CD4-positive, CD25-positive, alpha-beta regulatory T cell (primary cell): ENCODE data around the gene CRADD. TPM values are rescaled to one million over a fixed set of nuclear protein-coding genes. Genes with fewer than 3 reads are reported as not detected.

Source experiments
- ATAC-seq, 2 donors: fragments of 150-1000 bp; cut with Tn5 transposase; one replicate each; pipeline ENCODE4 v1.10.0; 2021; ENCODE audit warnings: low read depth in 2 of 2, moderate number of reproducible peaks in 2 of 2, moderate library complexity in 1 of 2
- DNase-seq, 3 donors: peaks; one replicate each; pipeline versions ENCODE4 v3.0.0 to v3.0.0-alpha.2; 2012 to 2022; ENCODE audit warnings: mixed read lengths in 1 of 3
- H3K27ac ChIP-seq: one replicate; pipeline ENCODE4 v1.7.0; 2013; ENCODE audit warnings: mild to moderate bottlenecking, low read length; ENCODE audit not compliant: insufficient read depth, poor library complexity, severe bottlenecking
- H3K27me3 ChIP-seq: one replicate; pipeline ENCODE4 v1.7.0; 2013; ENCODE audit warnings: low read length; ENCODE audit not compliant: control insufficient read depth, insufficient read depth
- H3K36me3 ChIP-seq: one replicate; pipeline ENCODE4 v1.7.0; 2013; ENCODE audit warnings: mild to moderate bottlenecking, low read length, moderate library complexity; ENCODE audit not compliant: control insufficient read depth, insufficient read depth
- H3K4me1 ChIP-seq: 2 replicates; pipeline ENCODE4 v1.7.0; 2013; ENCODE audit warnings: mild to moderate bottlenecking, low read length; ENCODE audit not compliant: insufficient read depth, control insufficient read depth, poor library complexity, severe bottlenecking
- H3K4me3 ChIP-seq: one replicate; pipeline ENCODE4 v1.7.0; 2013; ENCODE audit warnings: low read depth, mild to moderate bottlenecking, low read length, moderate library complexity
- H3K9me3 ChIP-seq, 2 experiments: 1 replicate in 1 of 2; 2 replicates in 1 of 2; pipeline ENCODE4 v1.7.0; 2013; ENCODE audit warnings: low read length in 2 of 2, mild to moderate bottlenecking in 1 of 2, moderate library complexity in 1 of 2; ENCODE audit not compliant: control insufficient read depth in 2 of 2
- H3K27ac Mint-ChIP-seq, 3 donors: one replicate each; pipeline ENCODE4 v1.8.0; 2020 to 2022; ENCODE audit warnings: mild to moderate bottlenecking in 3 of 3, mixed read lengths in 3 of 3, moderate library complexity in 2 of 3
- H3K27me3 Mint-ChIP-seq: one replicate; pipeline ENCODE4 v1.8.0; 2022; ENCODE audit warnings: mild to moderate bottlenecking, mixed read lengths
- H3K36me3 Mint-ChIP-seq: one replicate; pipeline ENCODE4 v1.8.0; 2020; ENCODE audit warnings: mixed read lengths
- H3K4me1 Mint-ChIP-seq, 4 donors: one replicate each; pipeline ENCODE4 v1.8.0; 2020 to 2022; ENCODE audit warnings: mixed read lengths in 4 of 4, mild to moderate bottlenecking in 1 of 4
- H3K4me3 Mint-ChIP-seq, 4 donors: one replicate each; pipeline ENCODE4 v1.8.0; 2020 to 2022; ENCODE audit warnings: mild to moderate bottlenecking in 4 of 4, mixed read lengths in 4 of 4, moderate library complexity in 3 of 4
- H3K9me3 Mint-ChIP-seq, 7 donors: one replicate each; pipeline ENCODE4 v1.8.0; 2020 to 2022; ENCODE audit warnings: mixed read lengths in 7 of 7, mild to moderate bottlenecking in 3 of 7, moderate library complexity in 2 of 7
- polyA plus RNA-seq, 4 donors: library from polyadenylated mRNA; unstranded; fragments of 300-500 nt; fragmentation: Illumina TruSeq; gene quantifications; one replicate each; pipeline ENCODE4 v1.2.3, GENCODE V29; 2021
- total RNA-seq: library from RNA; stranded (reverse); gene quantifications from one replicate; pipeline ENCODE4 v1.2.3, GENCODE V29; 2022

Gene CRADD
- total and polyA plus RNA-seq, 5 donors from 2014 or later = 10.1 to 24.2 (median 20.6) TPM

GRCh38 chr12:93673084-93673483 lies 4.1 kb upstream of the CRADD start:
- H3K27ac ChIP-seq = no peak overlapping the region

GRCh38 chr12:93674386-93674785 lies 2.8 kb upstream of the CRADD start:
- Histone ChIP-seq H3K4me3 (no peak overlapping the region), H3K9me3 (no peaks in the 10 kb centered on the region), H3K36me3 (no peaks in the 10 kb centered on the region), H3K27ac (no peak overlapping the region), H3K4me1 (peaks cover 16% of the 10 kb centered on the region), H3K27me3 (peaks cover 4% of the 10 kb centered on the region)
- Mint-ChIP-seq H3K36me3 (peaks cover 10% of the 10 kb centered on the region), H3K27me3 (peaks cover 27% of the 10 kb centered on the region), H3K27ac (no peak overlapping the region), H3K9me3 (peaks cover 0 to 4% (median 0%) of the 10 kb centered on the region in 7 donors), H3K4me1 (peaks cover 5 to 29% (median 17%) of the 10 kb centered on the region in 4 donors), H3K4me3 (no peak overlapping the region)
- DNase-seq (no peak), ATAC-seq (no peak)

More at GRCh38 chr12:93673084-93673483, 4.1 kb upstream of the CRADD start:
- peaks cover 9% of the 10 kb centered on the region for H3K4me1 ChIP-seq
- H3K9me3 ChIP-seq = no peaks in the 10 kb centered on the region
- no peak for DNase-seq
- no peak overlapping the region for H3K27ac Mint-ChIP-seq
- H3K27me3 Mint-ChIP-seq = peaks cover 27% of the 10 kb centered on the region
- no peak overlapping the region for H3K4me3 ChIP-seq
- H3K27me3 ChIP-seq = peaks cover 4% of the 10 kb centered on the region
- no peaks in the 10 kb centered on the region for H3K36me3 ChIP-seq
- peaks cover 0 to 10% (median 0%) of the 10 kb centered on the region in 7 donors for H3K9me3 Mint-ChIP-seq
- H3K4me3 Mint-ChIP-seq = no peak overlapping the region
- H3K4me1 Mint-ChIP-seq = peaks cover 4 to 16% (median 11%) of the 10 kb centered on the region in 4 donors
- ATAC-seq = no peak
- H3K36me3 Mint-ChIP-seq = peaks cover 5% of the 10 kb centered on the region

GRCh38 chr12:93676408-93677194 lies 574 bp upstream of the CRADD start:
- Histone ChIP-seq H3K27me3 (peaks cover 4% of the 10 kb centered on the region), H3K9me3 (no peaks in the 10 kb centered on the region), H3K4me3 (peak overlapping the region; percentile 92), H3K36me3 (no peaks in the 10 kb centered on the region), H3K4me1 (peaks cover 19% of the 10 kb centered on the region), H3K27ac (peak overlapping the region; percentile 100)
- Mint-ChIP-seq H3K27ac (peak overlapping the region; percentile 99 to 100 (median 100)), H3K9me3 (peaks cover 0 to 4% (median 0%) of the 10 kb centered on the region in 7 donors), H3K27me3 (peaks cover 20% of the 10 kb centered on the region), H3K36me3 (peaks cover 22% of the 10 kb centered on the region), H3K4me1 (peaks cover 10 to 49% (median 28%) of the 10 kb centered on the region in 4 donors), H3K4me3 (peak overlapping the region; percentile 97 to 99 (median 98))
- DNase-seq = no peak
- peak in 1 of 2 donors; percentile 1 for ATAC-seq

- H3K9me3 Mint-ChIP-seq = peaks cover 0 to 4% (median 0%) of the 10 kb centered on the region in 7 donors
- H3K4me3 ChIP-seq = peak overlapping the region; percentile 92
These were observed 1.6 kb downstream of the CRADD start for GRCh38 chr12:93678779-93679178.

GRCh38 chr12:93679308-93679925 lies 2.2 kb downstream of the CRADD start:
- DNase-seq (no peak), ATAC-seq (no peak)
- H3K9me3 ChIP-seq = no peaks in the 10 kb centered on the region
- peaks cover 21% of the 10 kb centered on the region for H3K4me1 ChIP-seq
- H3K36me3 ChIP-seq = no peaks in the 10 kb centered on the region
- H3K27me3 Mint-ChIP-seq = no peaks in the 10 kb centered on the region
- H3K27me3 ChIP-seq = no peaks in the 10 kb centered on the region
- H3K4me3 ChIP-seq = no peak overlapping the region
- H3K9me3 Mint-ChIP-seq = peaks cover 0 to 4% (median 0%) of the 10 kb centered on the region in 7 donors
- peak overlapping the region; percentile 64 to 99 (median 82) for H3K27ac Mint-ChIP-seq
- no peak overlapping the region for H3K27ac ChIP-seq
- peak overlapping the region; percentile 34 to 99 (median 98) for H3K4me3 Mint-ChIP-seq
- H3K36me3 Mint-ChIP-seq = peaks cover 33% of the 10 kb centered on the region
- H3K4me1 Mint-ChIP-seq = peaks cover 17 to 74% (median 37%) of the 10 kb centered on the region in 4 donors

More at GRCh38 chr12:93678779-93679178, 1.6 kb downstream of the CRADD start:
- peaks cover 19% of the 10 kb centered on the region for H3K4me1 ChIP-seq
- peaks cover 33% of the 10 kb centered on the region for H3K36me3 Mint-ChIP-seq
- DNase-seq (no peak), ATAC-seq (no peak)
- H3K9me3 ChIP-seq = no peaks in the 10 kb centered on the region
- H3K27me3 ChIP-seq = no peaks in the 10 kb centered on the region
- peaks cover 17 to 68% (median 33%) of the 10 kb centered on the region in 4 donors for H3K4me1 Mint-ChIP-seq
- peaks cover 5% of the 10 kb centered on the region for H3K27me3 Mint-ChIP-seq
- no peaks in the 10 kb centered on the region for H3K36me3 ChIP-seq
- peak overlapping the region; percentile 51 to 99 (median 98) for H3K4me3 Mint-ChIP-seq
- H3K27ac Mint-ChIP-seq = peak overlapping the region; percentile 32 to 100 (median 99)
- peak overlapping the region; percentile 100 for H3K27ac ChIP-seq

GRCh38 chr12:93680006-93680405 lies 2.8 kb downstream of the CRADD start:
- Histone ChIP-seq H3K27ac (no peak overlapping the region), H3K4me1 (peaks cover 27% of the 10 kb centered on the region), H3K27me3 (no peaks in the 10 kb centered on the region), H3K9me3 (no peaks in the 10 kb centered on the region), H3K4me3 (no peak overlapping the region), H3K36me3 (no peaks in the 10 kb centered on the region)
- DNase-seq (no peak), ATAC-seq (no peak)
- Mint-ChIP-seq H3K4me1 (peaks cover 22 to 80% (median 43%) of the 10 kb centered on the region in 4 donors), H3K27me3 (no peaks in the 10 kb centered on the region), H3K27ac (peak overlapping the region in 1 of 3 donors; percentile 99), H3K36me3 (peaks cover 33% of the 10 kb centered on the region), H3K9me3 (peaks cover 0 to 4% (median 0%) of the 10 kb centered on the region in 7 donors), H3K4me3 (peak overlapping the region in 2 of 4 donors; percentile 98 to 99)

- no peak overlapping the region for H3K4me3 Mint-ChIP-seq
These were observed 5.7 kb downstream of the CRADD start for GRCh38 chr12:93682846-93683261.

More at GRCh38 chr12:93682846-93683261, 5.7 kb downstream of the CRADD start:
- ATAC-seq (no peak), DNase-seq (no peak)
- H3K9me3 Mint-ChIP-seq = no peaks in the 10 kb centered on the region
- no peaks in the 10 kb centered on the region for H3K27me3 Mint-ChIP-seq
- H3K4me3 ChIP-seq = no peak overlapping the region
- peaks cover 20% of the 10 kb centered on the region for H3K4me1 ChIP-seq
- H3K9me3 ChIP-seq = no peaks in the 10 kb centered on the region
- H3K27ac ChIP-seq = no peak overlapping the region
- peaks cover 17 to 77% (median 36%) of the 10 kb centered on the region in 4 donors for H3K4me1 Mint-ChIP-seq
- peaks cover 28% of the 10 kb centered on the region for H3K36me3 Mint-ChIP-seq
- H3K36me3 ChIP-seq = no peaks in the 10 kb centered on the region
- no peak overlapping the region for H3K27ac Mint-ChIP-seq
- H3K27me3 ChIP-seq = no peaks in the 10 kb centered on the region
